Duodenal mucosa (tissue), 2 donors: ENCODE measurements around the gene PARVB.

Experiments used
- H3K27ac ChIP-seq: one replicate; pipeline ENCODE4 v1.7.0; 2013; ENCODE audit warnings: low read depth, low read length
- H3K27me3 ChIP-seq, 2 donors: one replicate each; pipeline ENCODE4 v1.7.0; 2013; ENCODE audit warnings: low read length in 2 of 2, control low read depth in 1 of 2; ENCODE audit not compliant: insufficient read depth in 2 of 2, control insufficient read depth in 1 of 2
- H3K36me3 ChIP-seq, 2 donors: one replicate each; pipeline ENCODE4 v1.7.0; 2013; ENCODE audit warnings: low read length in 2 of 2, control low read depth in 1 of 2; ENCODE audit not compliant: insufficient read depth in 2 of 2, control insufficient read depth in 1 of 2
- H3K4me1 ChIP-seq, 2 donors: one replicate each; pipeline ENCODE4 v1.7.0; 2013; ENCODE audit warnings: low read length in 2 of 2, control low read depth in 1 of 2; ENCODE audit not compliant: insufficient read depth in 2 of 2, control insufficient read depth in 1 of 2
- H3K4me3 ChIP-seq, 2 donors: one replicate each; pipeline ENCODE4 v1.7.0; 2013; ENCODE audit warnings: low read length in 2 of 2, low read depth in 1 of 2
- H3K9ac ChIP-seq, 2 donors: one replicate each; pipeline ENCODE4 v1.7.0; 2013; ENCODE audit warnings: low read length in 2 of 2, low read depth in 1 of 2
- H3K9me3 ChIP-seq, 2 donors: one replicate each; pipeline ENCODE4 v1.7.0; 2013; ENCODE audit warnings: low read length in 2 of 2, control low read depth in 1 of 2; ENCODE audit not compliant: control insufficient read depth in 1 of 2

Gene PARVB

GRCh38 chr22:44139773-44140172 is 115.7 kb downstream of the PARVB start:
- peaks cover 0 to 2% of the 10 kb centered on the region in 2 donors for H3K4me1 ChIP-seq
- H3K27me3 ChIP-seq, result no peaks in the 10 kb centered on the region
- no peak overlapping the region for H3K27ac ChIP-seq
- peaks cover 6 to 10% of the 10 kb centered on the region in 2 donors for H3K9me3 ChIP-seq
- H3K9ac ChIP-seq, result no peak overlapping the region
- H3K36me3 ChIP-seq, result peaks cover 0 to 16% of the 10 kb centered on the region in 2 donors
- no peak overlapping the region for H3K4me3 ChIP-seq

GRCh38 chr22:44142421-44143104 is 118.5 kb downstream of the PARVB start:
- peaks cover 0 to 3% of the 10 kb centered on the region in 2 donors for H3K9me3 ChIP-seq
- H3K4me3 ChIP-seq, result no peak overlapping the region
- H3K27me3 ChIP-seq, result no peaks in the 10 kb centered on the region
- no peak overlapping the region for H3K9ac ChIP-seq
- H3K4me1 ChIP-seq, result no peaks in the 10 kb centered on the region
- no peak overlapping the region for H3K27ac ChIP-seq
- peaks cover 0 to 5% of the 10 kb centered on the region in 2 donors for H3K36me3 ChIP-seq

DNA sequence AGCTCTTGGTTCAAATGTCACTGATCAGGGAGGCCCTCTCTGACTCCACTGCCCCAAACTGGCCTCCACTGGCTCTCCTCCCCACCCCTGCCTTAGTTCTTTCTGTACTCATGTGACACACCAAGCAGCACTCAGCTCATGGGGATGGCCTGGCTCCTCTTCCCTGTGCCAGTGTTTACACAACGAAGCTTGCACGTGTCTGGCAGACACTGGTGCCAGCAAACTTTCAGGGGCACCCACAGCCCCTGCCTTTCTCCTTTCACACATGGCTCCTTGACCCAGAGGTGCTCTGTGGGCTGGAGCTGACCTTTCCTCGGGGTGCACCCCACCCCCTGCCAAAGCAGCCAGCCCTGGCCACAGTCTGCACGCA is 119.0 kb downstream of the PARVB start:
- no peak overlapping the region for H3K27ac ChIP-seq
- H3K36me3 ChIP-seq, result no peaks in the 10 kb centered on the region
- H3K9me3 ChIP-seq, result no peaks in the 10 kb centered on the region
- H3K4me3 ChIP-seq, result no peak overlapping the region
- H3K27me3 ChIP-seq, result no peaks in the 10 kb centered on the region
- H3K9ac ChIP-seq, result no peak overlapping the region
- no peaks in the 10 kb centered on the region for H3K4me1 ChIP-seq

- Histone ChIP-seq H3K36me3 (no peaks in the 10 kb centered on the region), H3K9me3 (no peaks in the 10 kb centered on the region), H3K4me3 (no peak overlapping the region), H3K27me3 (no peaks in the 10 kb centered on the region), H3K9ac (no peak overlapping the region), H3K4me1 (no peaks in the 10 kb centered on the region), H3K27ac (no peak overlapping the region)
Measured at GRCh38 chr22:44143579-44143978, 119.5 kb downstream of the PARVB start.

DNA sequence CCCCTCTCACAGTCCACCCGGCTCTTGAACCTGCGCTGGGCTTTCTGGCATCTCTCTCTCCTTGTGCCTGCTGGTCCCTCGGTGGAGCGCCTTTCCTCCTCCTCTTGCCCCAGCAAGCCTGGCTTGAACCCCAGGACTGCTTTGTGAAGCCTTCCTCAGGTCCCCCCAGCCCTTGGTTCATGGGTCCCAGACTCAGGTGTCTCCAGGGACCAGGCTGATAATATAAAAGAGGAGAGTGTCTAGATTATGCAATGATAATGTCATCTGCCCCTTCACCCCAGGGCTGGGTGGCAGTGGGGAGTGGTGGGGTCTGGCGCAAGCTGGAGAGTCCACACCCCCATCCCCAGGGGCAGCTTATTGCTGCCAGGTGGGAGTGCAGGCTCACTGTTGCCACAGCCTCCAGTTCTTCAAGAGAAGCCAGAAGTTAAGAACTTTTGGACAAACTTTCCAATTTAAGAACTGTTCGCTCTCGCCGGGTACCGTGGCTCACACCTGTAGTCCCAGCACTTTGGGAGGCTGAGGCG is 120.0 kb downstream of the PARVB start:
- H3K9ac ChIP-seq, result no peak overlapping the region
- H3K27me3 ChIP-seq, result no peaks in the 10 kb centered on the region
- H3K4me3 ChIP-seq, result no peak overlapping the region
- H3K4me1 ChIP-seq, result no peaks in the 10 kb centered on the region
- H3K9me3 ChIP-seq, result no peaks in the 10 kb centered on the region
- H3K36me3 ChIP-seq, result no peaks in the 10 kb centered on the region
- H3K27ac ChIP-seq, result no peak overlapping the region

DNA sequence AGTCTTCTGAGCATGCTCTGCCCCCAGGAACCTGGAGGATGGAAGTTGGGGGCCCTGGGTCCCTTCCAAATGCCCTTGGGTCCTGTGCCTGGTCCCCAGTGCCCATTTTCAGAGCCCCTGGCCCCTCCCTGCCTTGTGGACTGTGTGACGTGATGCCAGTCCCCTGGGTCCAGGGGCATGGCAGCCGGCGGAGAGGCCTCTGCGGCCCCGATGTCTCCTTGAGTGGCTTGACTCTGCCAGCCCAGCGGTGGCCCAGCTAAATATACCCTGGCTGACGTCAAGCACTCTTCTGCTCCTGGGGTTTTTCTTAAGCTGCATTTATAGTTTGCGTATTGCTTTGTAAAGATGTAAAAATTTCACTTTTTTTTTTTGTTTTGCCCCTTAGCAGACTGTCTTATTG is 121.4 kb downstream of the PARVB start:
- H3K9ac ChIP-seq, result no peak overlapping the region

DNA sequence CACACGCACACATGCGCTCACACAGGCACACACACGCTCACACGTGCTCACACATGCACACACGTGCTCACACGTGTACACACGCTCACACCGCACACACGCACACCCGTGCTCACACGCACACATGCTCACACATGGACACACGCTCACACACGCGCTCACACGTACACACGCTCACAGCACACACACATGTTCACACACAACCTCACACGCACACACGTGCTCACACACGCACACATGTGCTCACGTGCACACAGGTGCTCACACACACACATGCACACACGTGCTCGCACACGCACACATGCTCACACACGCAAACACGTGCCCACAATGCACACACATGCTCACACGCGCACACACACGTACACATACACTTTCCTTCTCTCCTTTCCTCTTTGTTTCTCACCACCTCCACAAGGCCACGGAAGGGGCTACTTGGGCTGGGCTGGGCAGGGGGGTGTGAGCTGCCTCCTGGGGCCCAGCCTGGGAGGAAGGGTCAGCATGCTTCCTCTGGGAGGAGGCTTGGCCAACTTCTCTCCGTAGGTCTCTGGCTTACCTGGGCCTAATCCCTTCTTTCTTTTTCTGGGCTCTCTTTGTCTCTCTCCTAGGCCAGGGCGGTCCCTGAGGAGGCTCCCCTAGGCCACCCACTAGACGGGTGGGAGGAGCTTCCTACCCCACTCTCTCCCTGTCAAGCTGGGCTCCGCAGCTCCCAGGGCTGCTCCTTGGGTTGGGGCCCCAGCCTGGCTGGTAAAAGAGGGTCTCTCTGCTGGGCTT is 122.2 kb downstream of the PARVB start:
- no peaks in the 10 kb centered on the region for H3K36me3 ChIP-seq
- no peaks in the 10 kb centered on the region for H3K9me3 ChIP-seq
- H3K4me3 ChIP-seq, result no peak overlapping the region
- no peaks in the 10 kb centered on the region for H3K27me3 ChIP-seq
- no peaks in the 10 kb centered on the region for H3K4me1 ChIP-seq
- no peak overlapping the region for H3K9ac ChIP-seq
- H3K27ac ChIP-seq, result no peak overlapping the region

More for the DNA sequence above, 121.4 kb downstream of the PARVB start:
- Histone ChIP-seq H3K4me3 (no peak overlapping the region), H3K9me3 (no peaks in the 10 kb centered on the region), H3K27ac (no peak overlapping the region), H3K27me3 (no peaks in the 10 kb centered on the region), H3K36me3 (no peaks in the 10 kb centered on the region), H3K4me1 (no peaks in the 10 kb centered on the region)

DNA sequence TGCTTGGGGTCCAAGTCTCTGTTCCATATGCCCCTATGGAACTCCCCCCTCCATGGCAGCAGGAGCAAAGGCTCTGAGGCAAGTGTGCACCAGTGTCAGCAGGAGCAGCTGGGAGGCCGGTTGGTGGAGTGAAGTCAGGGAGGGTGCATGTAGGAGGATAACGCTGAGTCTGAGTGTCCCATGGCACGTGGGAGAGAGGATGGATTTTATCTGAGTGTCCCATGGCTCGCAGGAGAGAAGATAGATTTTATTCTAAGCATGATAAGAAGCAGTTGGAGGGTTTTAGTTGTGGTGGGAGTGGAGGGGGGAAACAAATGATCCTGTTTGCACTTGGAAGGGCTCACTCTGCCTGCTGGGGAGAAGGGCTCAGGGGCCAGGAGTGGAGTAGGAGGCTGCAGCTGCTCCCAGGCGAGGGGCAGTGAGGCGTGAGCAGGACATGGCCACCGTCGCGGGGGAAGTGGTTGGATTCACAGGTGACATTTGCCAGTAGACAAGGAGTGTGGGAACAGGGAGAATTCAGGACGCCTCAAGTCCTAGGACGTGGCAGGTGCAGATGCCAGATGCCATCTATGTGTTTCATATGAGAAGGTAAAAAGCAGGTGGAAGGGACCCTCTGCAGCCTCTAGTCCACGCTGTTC is 123.0 kb downstream of the PARVB start:
- H3K27ac ChIP-seq, result no peak overlapping the region

DNA sequence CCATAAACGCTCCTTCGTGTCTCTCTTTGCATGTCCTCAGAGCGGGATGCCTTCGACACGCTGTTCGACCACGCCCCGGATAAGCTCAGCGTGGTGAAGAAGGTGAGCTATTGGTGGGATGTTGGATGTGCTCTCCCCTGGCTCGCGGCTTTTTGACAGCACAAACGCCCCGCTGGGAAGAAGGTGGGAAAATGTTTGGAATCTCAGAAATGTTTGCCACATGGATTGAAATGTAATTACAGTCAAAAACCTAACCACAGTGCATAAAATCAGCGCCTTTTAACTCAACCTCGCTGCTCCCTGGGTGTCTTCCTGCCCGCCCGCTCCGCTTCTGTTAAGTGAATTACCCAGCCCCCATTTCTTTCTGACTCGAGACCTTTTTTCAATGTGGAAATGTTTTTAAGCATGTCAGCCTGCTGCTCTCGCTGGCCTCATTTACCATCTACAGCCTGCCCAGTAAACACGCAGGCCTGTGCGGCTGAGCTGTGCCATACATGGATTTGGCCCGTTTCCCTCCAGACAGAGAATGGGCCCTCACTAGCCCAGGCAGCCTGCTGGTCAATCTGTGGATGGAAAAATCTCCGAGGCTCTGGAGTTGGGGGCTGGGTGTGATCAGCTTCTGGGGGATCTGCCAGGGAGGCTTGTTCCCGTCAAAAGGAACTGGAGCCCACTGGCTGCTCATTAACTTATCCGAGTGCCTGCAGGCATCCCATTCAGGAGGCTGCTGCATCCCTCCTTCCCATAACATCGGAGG is 123.9 kb downstream of the PARVB start:
- H3K27ac ChIP-seq, result no peak overlapping the region
- H3K4me1 ChIP-seq, result no peaks in the 10 kb centered on the region

More for the DNA sequence above, 123.0 kb downstream of the PARVB start:
- Histone ChIP-seq H3K27me3 (no peaks in the 10 kb centered on the region), H3K4me3 (no peak overlapping the region), H3K9me3 (no peaks in the 10 kb centered on the region), H3K36me3 (no peaks in the 10 kb centered on the region), H3K9ac (no peak overlapping the region), H3K4me1 (no peaks in the 10 kb centered on the region)

More for the DNA sequence above, 123.9 kb downstream of the PARVB start:
- Histone ChIP-seq H3K9ac (no peak overlapping the region), H3K36me3 (no peaks in the 10 kb centered on the region), H3K4me3 (no peak overlapping the region), H3K27me3 (no peaks in the 10 kb centered on the region), H3K9me3 (no peaks in the 10 kb centered on the region)
